Karpas-422 (cell line): ENCODE data around the gene IPPK. TPM values are rescaled to one million over a fixed set of nuclear protein-coding genes. Genes with fewer than 3 reads are reported as not detected.

Experiments used
- DNase-seq: peaks from one replicate; pipeline ENCODE4 v3.0.0-alpha.2; 2015
- H2AFZ ChIP-seq: fragments of 200-600 bp; sonication (generic); 2 replicates; pipeline ENCODE4 v1.6.1; 2014; ENCODE audit warnings: antibody characterized with exemption, low read length, mixed read lengths
- H3K27ac ChIP-seq: fragments of 200-600 bp; sonication (generic); 2 replicates; pipeline ENCODE4 v1.5.1; 2014; ENCODE audit warnings: mild to moderate bottlenecking, low read length, moderate library complexity
- H3K27me3 ChIP-seq: fragments of 200-600 bp; sonication (generic); 2 replicates; pipeline ENCODE4 v1.6.1; 2014; ENCODE audit warnings: low read length, mixed read lengths
- H3K36me3 ChIP-seq: fragments of 200-600 bp; sonication (generic); 2 replicates; pipeline ENCODE4 v1.6.1; 2014; ENCODE audit warnings: low read length, mixed read lengths; ENCODE audit not compliant: insufficient read depth
- H3K4me1 ChIP-seq: fragments of 200-600 bp; sonication (generic); 2 replicates; pipeline ENCODE4 v1.6.1; 2014; ENCODE audit warnings: mild to moderate bottlenecking, low read length, mixed read lengths
- H3K4me2 ChIP-seq: fragments of 200-600 bp; sonication (generic); 2 replicates; pipeline ENCODE4 v1.6.1; 2014; ENCODE audit warnings: low read length, low read depth, mild to moderate bottlenecking; ENCODE audit not compliant: poor library complexity, severe bottlenecking
- H3K4me3 ChIP-seq: fragments of 200-600 bp; sonication (generic); 2 replicates; pipeline ENCODE4 v1.5.1; 2014; ENCODE audit warnings: mild to moderate bottlenecking, antibody characterized with exemption, low read length, mixed read lengths
- H3K79me2 ChIP-seq: fragments of 200-600 bp; sonication (generic); 2 replicates; pipeline ENCODE4 v1.6.1; 2014; ENCODE audit warnings: mild to moderate bottlenecking, low read length, mixed read lengths
- H3K9ac ChIP-seq: fragments of 200-600 bp; sonication (generic); 2 replicates; pipeline ENCODE4 v1.6.0; 2014; ENCODE audit warnings: low read length
- H3K9me2 ChIP-seq: fragments of 200-600 bp; sonication (generic), shearing (Covaris generic); replicated peaks from 2 replicates; pipeline ENCODE4 v1.6.0; 2014; ENCODE audit warnings: mild to moderate bottlenecking, low read length, moderate library complexity; ENCODE audit not compliant: insufficient read depth
- H3K9me3 ChIP-seq: fragments of 300-700, 200-600 bp; sonication (generic); 2 replicates; pipeline ENCODE4 v1.6.1; 2014; ENCODE audit warnings: low read length, mixed read lengths
- H4K20me1 ChIP-seq: fragments of 200-600 bp; sonication (generic); 2 replicates; pipeline ENCODE4 v1.6.1; 2014; ENCODE audit warnings: mild to moderate bottlenecking, antibody characterized with exemption, low read length, low read depth; ENCODE audit not compliant: insufficient read depth
- total RNA-seq: library from RNA; depleted of rRNA; stranded (reverse); fragments of >200 nt; shearing (Covaris generic); gene quantifications from 2 replicates; pipeline ENCODE4 v1.2.3, GENCODE V29; 2014; ENCODE audit warnings: low replicate concordance

The IPPK gene
- total RNA-seq, 1 experiment from 2014 or later, result 18.3 TPM

DNA sequence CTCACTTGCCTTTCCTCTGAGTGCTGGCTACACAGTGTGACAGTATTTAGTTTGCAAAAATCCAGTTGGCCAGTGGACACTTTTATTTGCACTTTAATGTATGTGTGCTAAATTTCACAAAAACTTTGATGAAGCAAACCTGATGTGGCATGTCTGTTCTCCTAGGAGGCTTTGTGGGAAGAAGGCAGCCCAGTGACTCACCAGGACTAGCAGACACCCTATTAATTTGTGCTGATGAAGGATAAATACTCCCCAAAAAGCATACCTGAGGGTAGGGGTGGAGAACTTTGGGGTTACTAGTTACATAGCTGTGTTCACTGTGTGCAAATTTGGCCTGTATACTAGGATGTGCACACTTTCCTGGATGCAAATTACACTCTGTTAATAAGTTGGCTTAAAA is 39.3 kb upstream of the IPPK start:
- Histone ChIP-seq H3K4me3 (no peak overlapping the region), H4K20me1 (no peaks in the 10 kb centered on the region), H3K9me2 (no peaks in the 10 kb centered on the region), H3K27ac (peak overlapping the region; percentile 33), H3K9ac (no peak overlapping the region), H3K36me3 (peaks cover 5% of the 10 kb centered on the region; the same call in 1 of the 2 replicates), H3K79me2 (peaks cover 23% of the 10 kb centered on the region), H3K9me3 (no peaks in the 10 kb centered on the region), H3K4me2 (no peak overlapping the region), H3K27me3 (no peaks in the 10 kb centered on the region), H3K4me1 (peaks cover 18% of the 10 kb centered on the region), H2AFZ (no peak overlapping the region)
- no peak for DNase-seq

DNA sequence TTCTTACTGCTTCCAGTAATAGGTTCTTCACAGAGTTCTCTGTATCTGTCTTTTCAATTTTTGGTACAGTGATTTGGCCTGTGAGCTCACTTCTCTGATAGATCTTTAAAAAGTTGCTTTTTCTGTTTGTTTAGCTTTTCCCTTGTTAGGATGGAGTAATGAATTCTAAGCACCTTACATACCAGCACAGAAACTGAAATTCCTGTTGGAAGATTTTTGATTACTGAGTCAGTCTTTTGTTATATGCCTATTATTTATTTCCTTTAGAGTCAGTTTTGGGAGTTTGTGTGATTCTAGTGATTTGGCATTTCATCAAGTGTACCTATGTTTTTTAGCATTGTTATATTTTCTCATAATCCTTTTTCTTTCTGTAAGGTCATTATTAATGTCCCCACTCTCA is 37.6 kb upstream of the IPPK start:
- H3K4me2 ChIP-seq, result no peak overlapping the region

DNA sequence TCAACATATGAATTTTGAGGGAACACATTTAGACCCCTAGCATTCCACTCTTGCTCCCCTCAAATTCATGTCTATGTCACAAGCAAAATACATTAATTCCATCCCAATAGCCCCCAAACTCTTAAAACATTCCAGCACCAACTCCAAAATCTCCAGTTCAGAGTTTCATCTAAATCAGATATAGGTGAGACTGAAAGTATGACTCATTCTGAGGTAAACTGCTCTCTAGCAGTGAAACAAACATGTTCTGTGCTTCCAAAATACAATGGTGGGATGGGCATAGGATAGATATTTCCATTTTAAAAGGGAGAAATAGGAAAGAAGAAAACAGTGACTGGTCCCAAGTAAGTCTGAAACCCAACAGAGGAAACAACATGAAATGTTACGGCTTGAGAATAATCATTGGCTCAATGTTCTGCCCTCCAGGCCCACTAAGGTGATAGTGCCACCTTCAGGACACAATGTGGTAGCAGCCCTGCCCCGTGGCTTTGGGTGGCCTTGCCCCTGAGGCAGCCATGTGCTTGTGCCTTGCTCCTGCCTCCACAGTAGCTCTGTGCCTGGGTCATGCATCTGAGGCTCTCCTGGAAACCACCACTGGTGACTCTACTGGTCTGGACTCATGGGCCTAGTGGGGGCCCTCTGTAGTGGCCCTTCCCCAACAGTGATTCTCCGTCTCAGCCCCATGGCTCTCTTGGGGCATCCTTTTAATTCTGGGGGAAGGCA is 36.4 kb upstream of the IPPK start:
- Histone ChIP-seq H3K27me3 (no peaks in the 10 kb centered on the region), H3K79me2 (peaks cover 14% of the 10 kb centered on the region), H3K9me3 (no peaks in the 10 kb centered on the region), H2AFZ (no peak overlapping the region), H3K9ac (no peak overlapping the region), H3K4me1 (peaks cover 18% of the 10 kb centered on the region), H3K27ac (no peak overlapping the region), H4K20me1 (no peaks in the 10 kb centered on the region), H3K36me3 (peaks cover 8% of the 10 kb centered on the region; the same call in 1 of the 2 replicates), H3K9me2 (no peaks in the 10 kb centered on the region), H3K4me2 (no peak overlapping the region), H3K4me3 (no peak overlapping the region)
- DNase-seq, result peak; percentile 88

More for the DNA sequence above, 37.6 kb upstream of the IPPK start:
- Histone ChIP-seq H3K9me3 (no peaks in the 10 kb centered on the region), H3K36me3 (peaks cover 8% of the 10 kb centered on the region; the same call in 1 of the 2 replicates), H3K9ac (no peak overlapping the region), H3K27me3 (no peaks in the 10 kb centered on the region), H2AFZ (no peak overlapping the region), H4K20me1 (no peaks in the 10 kb centered on the region), H3K4me1 (peaks cover 18% of the 10 kb centered on the region), H3K9me2 (no peaks in the 10 kb centered on the region), H3K27ac (no peak overlapping the region), H3K79me2 (peaks cover 20% of the 10 kb centered on the region), H3K4me3 (no peak overlapping the region)
- DNase-seq, result no peak

DNA sequence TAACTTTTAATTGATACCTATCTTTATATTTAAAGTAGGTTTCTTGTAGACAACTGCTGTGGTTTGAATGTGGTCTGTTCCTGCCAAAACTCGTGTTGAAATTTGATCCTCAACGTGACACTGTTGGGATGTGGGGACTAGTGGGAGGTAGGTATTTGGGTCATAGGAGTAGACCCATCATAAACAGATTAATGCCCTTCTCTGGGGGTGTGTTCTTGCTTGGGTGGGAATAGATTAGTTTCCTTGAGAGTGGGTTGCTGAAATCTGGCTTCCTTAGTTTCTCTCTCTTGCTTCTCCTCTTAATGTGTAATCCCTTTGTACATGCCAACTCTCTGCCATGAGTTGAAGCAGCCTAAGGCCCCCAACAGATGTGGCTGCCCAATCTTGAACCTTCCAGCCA is 34.6 kb upstream of the IPPK start:
- no peaks in the 10 kb centered on the region for H3K27me3 ChIP-seq
- no peak for DNase-seq
- no peak overlapping the region for H3K9ac ChIP-seq
- H4K20me1 ChIP-seq, result no peaks in the 10 kb centered on the region
- H3K4me3 ChIP-seq, result no peak overlapping the region
- no peaks in the 10 kb centered on the region for H3K9me2 ChIP-seq
- peaks cover 6% of the 10 kb centered on the region for H3K36me3 ChIP-seq
- peaks cover 10% of the 10 kb centered on the region; the same call in 1 of the 2 replicates for H3K79me2 ChIP-seq
- H3K27ac ChIP-seq, result no peak overlapping the region
- no peak overlapping the region for H3K4me2 ChIP-seq
- H3K4me1 ChIP-seq, result peaks cover 5% of the 10 kb centered on the region
- H3K9me3 ChIP-seq, result no peaks in the 10 kb centered on the region
- no peak overlapping the region for H2AFZ ChIP-seq

DNA sequence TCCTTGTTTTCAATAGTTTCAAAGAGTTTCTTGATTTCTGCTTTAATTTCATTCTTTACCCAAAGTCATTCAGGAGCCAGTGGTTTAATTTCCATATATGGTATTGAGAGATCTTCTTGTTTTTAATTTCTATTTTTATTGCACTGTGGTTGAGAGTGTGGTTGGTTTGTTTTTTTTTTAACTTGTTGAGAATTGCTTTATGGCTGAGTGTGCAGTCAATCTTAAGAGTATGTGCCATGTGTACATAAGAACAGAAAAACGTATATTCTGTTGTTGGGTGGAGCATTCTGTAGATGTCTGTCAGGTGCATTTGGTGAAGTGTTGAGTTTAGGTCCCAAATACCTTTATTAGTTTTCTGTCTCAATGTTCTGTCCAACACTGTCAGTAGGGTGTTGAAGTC is 26.7 kb upstream of the IPPK start:
- H3K27me3 ChIP-seq, result no peaks in the 10 kb centered on the region
- H3K36me3 ChIP-seq, result peaks cover 2% of the 10 kb centered on the region; the same call in 1 of the 2 replicates
- H2AFZ ChIP-seq, result no peak overlapping the region
- no peaks in the 10 kb centered on the region for H3K79me2 ChIP-seq
- peaks cover 3% of the 10 kb centered on the region for H3K9me3 ChIP-seq
- no peaks in the 10 kb centered on the region for H3K9me2 ChIP-seq
- no peak for DNase-seq
- no peaks in the 10 kb centered on the region for H3K4me1 ChIP-seq
- H3K9ac ChIP-seq, result no peak overlapping the region
- H4K20me1 ChIP-seq, result no peaks in the 10 kb centered on the region
- H3K27ac ChIP-seq, result no peak overlapping the region
- H3K4me3 ChIP-seq, result no peak overlapping the region
- no peak overlapping the region for H3K4me2 ChIP-seq

DNA sequence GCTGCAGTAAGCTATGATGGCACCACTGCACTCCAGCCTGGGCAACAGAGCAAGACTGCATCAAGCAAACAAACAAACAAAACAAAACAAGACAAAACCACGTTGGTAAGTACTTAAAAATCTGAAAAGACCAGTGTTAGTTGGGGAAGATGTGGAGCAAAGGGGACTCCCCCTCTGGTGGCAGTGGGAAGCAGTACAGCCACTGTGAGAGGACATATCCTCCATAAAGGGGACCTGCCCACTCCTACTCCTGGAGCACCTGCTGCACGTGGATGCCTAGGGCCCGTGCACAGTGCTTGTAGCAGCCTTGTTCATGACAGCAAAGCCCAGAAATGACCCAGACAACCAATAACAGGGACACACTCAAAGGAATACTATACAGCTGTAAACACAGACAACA is 17.0 kb upstream of the IPPK start:
- Histone ChIP-seq H3K79me2 (peaks cover 14% of the 10 kb centered on the region), H3K4me1 (peaks cover 25% of the 10 kb centered on the region), H3K9ac (no peak overlapping the region), H3K36me3 (no peaks in the 10 kb centered on the region), H3K4me2 (no peak overlapping the region), H2AFZ (no peak overlapping the region), H3K9me3 (no peaks in the 10 kb centered on the region), H3K9me2 (no peaks in the 10 kb centered on the region), H3K27ac (no peak overlapping the region), H3K4me3 (no peak overlapping the region), H3K27me3 (no peaks in the 10 kb centered on the region), H4K20me1 (no peaks in the 10 kb centered on the region)
- DNase-seq, result peak; percentile 63

DNA sequence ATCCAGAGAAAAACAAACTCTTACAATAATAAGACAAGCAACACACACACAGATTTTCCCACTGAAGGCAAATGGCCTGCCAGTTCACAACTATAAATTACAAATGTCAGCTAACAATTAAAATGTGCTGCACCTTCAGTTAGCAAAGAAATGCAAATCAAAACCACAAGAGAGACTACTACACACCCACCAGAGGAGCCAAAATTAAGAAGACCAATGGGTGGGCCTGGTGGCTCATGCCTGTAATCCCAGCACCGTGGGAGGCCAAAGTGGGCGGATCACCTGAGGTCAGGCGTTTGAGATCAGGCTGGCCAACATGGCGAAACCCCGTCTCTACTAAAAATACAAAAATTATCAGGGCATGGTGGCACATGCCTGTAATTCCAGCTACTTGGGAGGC is 15.1 kb upstream of the IPPK start:
- Histone ChIP-seq H3K4me1 (peaks cover 39% of the 10 kb centered on the region), H3K4me3 (peak overlapping the region; percentile 29), H3K9ac (peak overlapping the region; percentile 46), H4K20me1 (no peaks in the 10 kb centered on the region), H3K36me3 (no peaks in the 10 kb centered on the region), H3K9me3 (no peaks in the 10 kb centered on the region), H3K27me3 (no peaks in the 10 kb centered on the region), H2AFZ (no peak overlapping the region), H3K4me2 (peak overlapping the region; percentile 61), H3K27ac (peak overlapping the region; percentile 83), H3K9me2 (no peaks in the 10 kb centered on the region), H3K79me2 (peaks cover 25% of the 10 kb centered on the region)
- peak; percentile 87 for DNase-seq

DNA sequence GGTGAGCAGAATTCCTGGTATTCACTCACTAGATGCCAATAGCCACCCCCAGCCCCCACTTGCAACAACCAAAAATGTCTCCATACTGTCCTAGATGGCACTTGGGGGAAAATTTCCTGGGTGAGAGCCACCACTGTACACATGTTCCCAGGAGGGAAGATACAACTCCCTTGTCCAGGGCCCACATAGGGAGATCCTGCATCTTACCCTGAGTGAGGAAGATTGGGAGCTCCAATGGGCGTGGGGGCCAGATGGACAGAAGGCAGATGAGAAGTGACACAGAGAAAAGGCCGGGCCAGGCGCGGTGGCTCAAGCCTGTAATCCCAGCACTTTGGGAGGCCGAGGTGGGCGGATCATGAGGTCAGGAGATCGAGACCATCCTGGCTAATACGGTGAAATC is 12.3 kb upstream of the IPPK start:
- H3K9me2 ChIP-seq, result no peaks in the 10 kb centered on the region
- no peak overlapping the region for H3K27ac ChIP-seq
- no peaks in the 10 kb centered on the region for H3K36me3 ChIP-seq
- no peak overlapping the region for H3K4me3 ChIP-seq
- no peak for DNase-seq
- no peaks in the 10 kb centered on the region for H3K27me3 ChIP-seq
- no peaks in the 10 kb centered on the region for H3K9me3 ChIP-seq
- no peak overlapping the region for H3K9ac ChIP-seq
- H3K4me2 ChIP-seq, result no peak overlapping the region
- peaks cover 39% of the 10 kb centered on the region for H3K4me1 ChIP-seq
- H4K20me1 ChIP-seq, result no peaks in the 10 kb centered on the region
- peaks cover 32% of the 10 kb centered on the region for H3K79me2 ChIP-seq
- H2AFZ ChIP-seq, result no peak overlapping the region
